Neuronal stem cell (in vitro differentiated cells): Measurements from ENCODE around the gene UBE3D.

Source experiments
- DNase-seq: peaks from one replicate; pipeline ENCODE4 v3.0.0-alpha.2; 2013; ENCODE audit warnings: low spot score
- H2AFZ ChIP-seq: one replicate; pipeline ENCODE4 v1.6.1; 2013; ENCODE audit warnings: mild to moderate bottlenecking, low read length, inconsistent platforms
- H2AK5ac ChIP-seq: 2 replicates; pipeline ENCODE4 v1.6.1; 2013; ENCODE audit warnings: low read depth, mild to moderate bottlenecking, inconsistent platforms, low read length, moderate library complexity, mixed read lengths
- H2BK120ac ChIP-seq: 2 replicates; pipeline ENCODE4 v1.6.1; 2013; ENCODE audit warnings: low read depth, mild to moderate bottlenecking, inconsistent platforms, low read length, moderate library complexity, mixed read lengths
- H2BK12ac ChIP-seq: one replicate; pipeline ENCODE4 v1.6.1; 2013; ENCODE audit warnings: low read length, inconsistent platforms
- H2BK15ac ChIP-seq: 2 replicates; pipeline ENCODE4 v1.6.1; 2013; ENCODE audit warnings: mild to moderate bottlenecking, low read length, inconsistent platforms, mixed read lengths
- H2BK5ac ChIP-seq: one replicate; pipeline ENCODE4 v1.6.1; 2013; ENCODE audit warnings: inconsistent platforms, mild to moderate bottlenecking, low read length, moderate library complexity
- H3K14ac ChIP-seq: one replicate; pipeline ENCODE4 v1.6.1; 2013; ENCODE audit warnings: low read length, inconsistent platforms
- H3K18ac ChIP-seq: 2 replicates; pipeline ENCODE4 v1.6.1; 2013; ENCODE audit warnings: low read length, inconsistent platforms
- H3K23ac ChIP-seq: 2 replicates; pipeline ENCODE4 v1.6.1; 2013; ENCODE audit warnings: low read depth, mild to moderate bottlenecking, mixed read lengths, low read length, inconsistent platforms; ENCODE audit not compliant: poor library complexity
- H3K27ac ChIP-seq: replicated peaks from 3 replicates; pipeline ENCODE4 v1.5.1; 2013; ENCODE audit warnings: low read length, inconsistent platforms
- H3K27me3 ChIP-seq, 3 experiments: 2 replicates each; pipeline ENCODE4 v1.6.1; 2013; ENCODE audit warnings: low read length in 3 of 3, mild to moderate bottlenecking in 2 of 3, inconsistent platforms in 1 of 3, low read depth in 1 of 3, mixed read lengths in 1 of 3, moderate library complexity in 1 of 3; ENCODE audit not compliant: control insufficient read depth in 3 of 3, insufficient read depth in 3 of 3
- H3K36me3 ChIP-seq, 2 donors: replicated peaks in 1 of 2; 2 replicates each; pipeline ENCODE4 v1.6.1; 2013; ENCODE audit warnings: low read length in 2 of 2; ENCODE audit not compliant: control insufficient read depth in 2 of 2, insufficient read depth in 2 of 2
- H3K4ac ChIP-seq: 2 replicates; pipeline ENCODE4 v1.6.1; 2013; ENCODE audit warnings: inconsistent platforms, mild to moderate bottlenecking, low read length, moderate library complexity
- H3K4me1 ChIP-seq, 2 donors: 1 replicate in 1 of 2; 2 replicates in 1 of 2; pipeline ENCODE4 v1.6.1; 2013; ENCODE audit warnings: low read length in 2 of 2, low read depth in 1 of 2; ENCODE audit not compliant: control insufficient read depth in 2 of 2, insufficient read depth in 1 of 2
- H3K4me2 ChIP-seq: one replicate; pipeline ENCODE4 v1.6.1; 2013; ENCODE audit warnings: mild to moderate bottlenecking, low read length, inconsistent platforms; ENCODE audit not compliant: insufficient read depth, poor library complexity, severe bottlenecking
- H3K4me3 ChIP-seq, 2 donors: 2 replicates each; pipeline ENCODE4 v1.5.1; 2013; ENCODE audit warnings: low read length in 2 of 2, mild to moderate bottlenecking in 2 of 2, inconsistent platforms in 1 of 2, moderate library complexity in 1 of 2
- H3K79me1 ChIP-seq: one replicate; pipeline ENCODE4 v1.6.1; 2013; ENCODE audit warnings: low read depth, mild to moderate bottlenecking, inconsistent platforms, low read length, moderate library complexity
- H3K9ac ChIP-seq: one replicate; pipeline ENCODE4 v1.6.1; 2013; ENCODE audit warnings: mild to moderate bottlenecking, low read depth, low read length, inconsistent platforms; ENCODE audit not compliant: poor library complexity
- H3K9me3 ChIP-seq, 2 donors: replicated peaks in 1 of 2; 2 replicates each; pipeline versions ENCODE3 to v1.6.1; 2013; ENCODE audit warnings: low read length in 2 of 2, mild to moderate bottlenecking in 2 of 2, inconsistent platforms in 1 of 2, low read depth in 1 of 2, mixed read lengths in 1 of 2, moderate library complexity in 1 of 2; ENCODE audit not compliant: control insufficient read depth in 2 of 2, insufficient read depth in 1 of 2
- H4K8ac ChIP-seq: one replicate; pipeline ENCODE4 v1.6.1; 2013; ENCODE audit warnings: low read depth, mild to moderate bottlenecking, inconsistent platforms, low read length, moderate library complexity
- H4K91ac ChIP-seq: one replicate; pipeline ENCODE4 v1.6.1; 2013; ENCODE audit warnings: low read length, low read depth, mild to moderate bottlenecking, inconsistent platforms; ENCODE audit not compliant: poor library complexity
- WGBS, 2 donors: extraction: QIAGEN DNeasy Blood & Tissue Kit; methylation state at CpG; one replicate each; pipeline ENCODE4 v1.1.7; 2013; ENCODE audit warnings: missing lambda C conversion rate in 2 of 2, mixed read lengths in 1 of 2; ENCODE audit not compliant: insufficient read length in 2 of 2, insufficient replicate concordance in 1 of 2; ENCODE audit errors: extremely low coverage in 2 of 2; 5-methylcytosine and 5-hydroxymethylcytosine counted together

UBE3D gene

GRCh38 chr6:83006270-83006905 lies 59.3 kb downstream of the UBE3D start:
- Histone ChIP-seq H3K27ac (no peak overlapping the region), H2AFZ (no peak overlapping the region), H3K36me3 (peaks cover 0 to 2% of the 10 kb centered on the region in 2 donors), H2AK5ac (no peak overlapping the region), H3K4ac (no peak overlapping the region), H2BK120ac (no peak overlapping the region), H3K27me3 (no peaks in the 10 kb centered on the region), H3K14ac (no peak overlapping the region), H2BK5ac (no peak overlapping the region), H3K4me2 (no peak overlapping the region), H4K8ac (no peak overlapping the region), H3K4me1 (no peaks in the 10 kb centered on the region), H4K91ac (no peak overlapping the region), H2BK15ac (no peak overlapping the region), H3K4me3 (no peak overlapping the region), H3K79me1 (no peaks in the 10 kb centered on the region), H3K18ac (no peak overlapping the region), H3K23ac (no peak overlapping the region), H3K9ac (no peak overlapping the region), H2BK12ac (no peak overlapping the region), H3K9me3 (no peaks in the 10 kb centered on the region)
- no peak for DNase-seq
- no CpG with 5 or more reads among the region's 2 CpGs for WGBS, 2 donors

- Histone ChIP-seq H2BK120ac (no peak overlapping the region), H3K36me3 (no peaks in the 10 kb centered on the region), H3K79me1 (no peaks in the 10 kb centered on the region), H2AK5ac (no peak overlapping the region), H2BK5ac (no peak overlapping the region), H3K4ac (no peak overlapping the region), H3K4me1 (peaks cover 0 to 2% of the 10 kb centered on the region in 2 donors), H4K91ac (no peak overlapping the region), H3K9ac (no peak overlapping the region), H3K9me3 (no peaks in the 10 kb centered on the region), H2AFZ (no peak overlapping the region), H2BK12ac (no peak overlapping the region), H2BK15ac (no peak overlapping the region), H4K8ac (no peak overlapping the region), H3K23ac (no peak overlapping the region), H3K4me2 (no peak overlapping the region), H3K14ac (no peak overlapping the region), H3K27ac (no peak overlapping the region), H3K27me3 (no peaks in the 10 kb centered on the region), H3K4me3 (no peak overlapping the region), H3K18ac (no peak overlapping the region)
- DNase-seq: no peak
These were observed 69.5 kb downstream of the UBE3D start for GRCh38 chr6:82996156-82996555.

GRCh38 chr6:82995066-82995465 lies 70.6 kb downstream of the UBE3D start:
- no peak overlapping the region for H2BK12ac ChIP-seq
- H3K18ac ChIP-seq: no peak overlapping the region
- H4K8ac ChIP-seq: no peak overlapping the region
- no peak overlapping the region for H4K91ac ChIP-seq
- H3K14ac ChIP-seq: no peak overlapping the region
- H2BK15ac ChIP-seq: no peak overlapping the region
- no CpG with 5 or more reads among the region's 3 CpGs for WGBS, 2 donors
- H2BK120ac ChIP-seq: no peak overlapping the region
- no peak overlapping the region for H3K4me3 ChIP-seq
- no peaks in the 10 kb centered on the region for H3K79me1 ChIP-seq
- no peak overlapping the region for H3K4ac ChIP-seq
- no peak overlapping the region for H3K27ac ChIP-seq
- no peak overlapping the region for H2AFZ ChIP-seq
- no peak overlapping the region for H3K4me2 ChIP-seq
- no peak overlapping the region for H3K23ac ChIP-seq
- H3K4me1 ChIP-seq: peaks cover 0 to 2% of the 10 kb centered on the region in 2 donors
- DNase-seq: no peak
- no peaks in the 10 kb centered on the region for H3K27me3 ChIP-seq
- no peak overlapping the region for H2AK5ac ChIP-seq
- H3K9ac ChIP-seq: no peak overlapping the region
- H3K9me3 ChIP-seq: peaks cover 0 to 2% of the 10 kb centered on the region in 2 donors
- H2BK5ac ChIP-seq: no peak overlapping the region
- no peaks in the 10 kb centered on the region for H3K36me3 ChIP-seq

- no peak overlapping the region for H3K27ac ChIP-seq
- no peak overlapping the region for H4K91ac ChIP-seq
- H2AFZ ChIP-seq: no peak overlapping the region
- H3K79me1 ChIP-seq: no peaks in the 10 kb centered on the region
- no peak overlapping the region for H2BK120ac ChIP-seq
- no peak overlapping the region for H3K4me2 ChIP-seq
- no peaks in the 10 kb centered on the region for H3K27me3 ChIP-seq
- H3K9ac ChIP-seq: no peak overlapping the region
- no peak overlapping the region for H3K14ac ChIP-seq
- peaks cover 0 to 2% of the 10 kb centered on the region in 2 donors for H3K4me1 ChIP-seq
- H2AK5ac ChIP-seq: no peak overlapping the region
- H2BK5ac ChIP-seq: no peak overlapping the region
- H3K36me3 ChIP-seq: no peaks in the 10 kb centered on the region
- H2BK12ac ChIP-seq: no peak overlapping the region
- H4K8ac ChIP-seq: no peak overlapping the region
- no peak overlapping the region for H2BK15ac ChIP-seq
- H3K4me3 ChIP-seq: no peak overlapping the region
- H3K23ac ChIP-seq: no peak overlapping the region
- no peak overlapping the region for H3K4ac ChIP-seq
- peaks cover 0 to 2% of the 10 kb centered on the region in 2 donors for H3K9me3 ChIP-seq
- DNase-seq: no peak
- H3K18ac ChIP-seq: no peak overlapping the region
These were observed 75.8 kb downstream of the UBE3D start for GRCh38 chr6:82989736-82990290.
